Activated CD4-positive, alpha-beta memory T cell treated with anti-CD3 and anti-CD28 coated beads for 36 hours (primary cell): Measurements from ENCODE around the gene GOSR2. TPM values are rescaled to one million over a fixed set of nuclear protein-coding genes. Genes with fewer than 3 reads are reported as not detected.
"Not testable (repeated sequence)": the region's sequence is repeated elsewhere in the genome, so short reads cannot be mapped to it uniquely, and the experiment has no call there.

Experiments used
- CTCF ChIA-PET: fragments of 350-600 bp; sonication (Branson Sonifier 250); formaldehyde crosslinking; loops from one replicate; lab custom pipeline; 2021; ENCODE audit warnings: antibody characterized with exemption, inconsistent platforms; lab: Charles Lee
- POLR2A ChIA-PET: fragments of 350-600 bp; sonication (Branson Sonifier 250); formaldehyde crosslinking; loops from one replicate; lab custom pipeline; 2021; ENCODE audit warnings: antibody characterized with exemption; lab: Charles Lee
- DNase-seq: peaks from one replicate; pipeline ENCODE4 v3.0.0-alpha.2; 2020
- H3K27ac Mint-ChIP-seq: one replicate; pipeline ENCODE4 v1.8.0; 2021; ENCODE audit warnings: mixed read lengths
- H3K27me3 Mint-ChIP-seq: one replicate; pipeline ENCODE4 v1.8.0; 2021; ENCODE audit warnings: mixed read lengths
- H3K36me3 Mint-ChIP-seq: one replicate; pipeline ENCODE4 v1.8.0; 2021; ENCODE audit warnings: mixed read lengths
- H3K4me1 Mint-ChIP-seq: one replicate; pipeline ENCODE4 v1.8.0; 2021; ENCODE audit warnings: low read depth, mixed read lengths
- H3K4me3 Mint-ChIP-seq: one replicate; pipeline ENCODE4 v1.8.0; 2021; ENCODE audit warnings: mild to moderate bottlenecking, mixed read lengths
- H3K9me3 Mint-ChIP-seq: one replicate; pipeline ENCODE4 v1.8.0; 2021; ENCODE audit warnings: mixed read lengths
- intact Hi-C: fragments of 100-400 bp; cut with micrococcal nuclease; formaldehyde crosslinking; loops from one replicate; pipeline ENCODE4 v1.15.1; 2023
- total RNA-seq, 2 experiments: library from RNA; stranded (reverse); gene quantifications; one replicate each; pipeline ENCODE4 v1.2.3, GENCODE V29; 2021

The GOSR2 gene
- total RNA-seq, 2 experiments from 2014 or later, result 40.1 to 40.8 TPM

DNA sequence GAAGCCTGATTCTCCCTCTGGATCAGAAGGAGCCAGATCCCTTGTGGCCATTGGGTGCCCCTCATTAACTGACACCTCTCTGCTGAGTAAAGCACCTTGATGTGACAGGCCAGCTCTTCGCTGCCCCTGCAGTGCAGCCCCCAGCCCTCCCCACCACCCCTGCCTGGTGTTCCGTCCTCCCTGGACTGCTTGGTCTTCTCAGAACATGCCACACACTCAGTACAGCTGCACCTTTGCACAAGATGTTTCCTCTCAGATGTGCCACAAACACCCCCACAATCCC, 20.2 kb downstream of the GOSR2 start:
- H3K4me1 Mint-ChIP-seq, result peaks cover 14% of the 10 kb centered on the region
- H3K9me3 Mint-ChIP-seq, result no peaks in the 10 kb centered on the region
- H3K4me3 Mint-ChIP-seq, result no peak overlapping the region
- H3K36me3 Mint-ChIP-seq, result peaks cover 15% of the 10 kb centered on the region
- no peak for DNase-seq
- ChIA-PET CTCF (interaction anchor here (0.9 to 2.4 kb wide), 12 partner anchors 9 to 1171 kb away, joined by 3 to 17 read pairs (median 4); partner anchors contain the start of gene RPRML), POLR2A (interaction anchor here (1.2 kb wide), 1 partner anchor 16 kb away, joined by 3 read pairs; no protein-coding TSS in a partner anchor)
- H3K27ac Mint-ChIP-seq, result no peak overlapping the region
- H3K27me3 Mint-ChIP-seq, result no peaks in the 10 kb centered on the region
- intact Hi-C loops, result loop anchor here (2.0 kb wide), 1 partner anchor 372 kb away; no protein-coding TSS in a partner anchor

- CTCF ChIA-PET, result no interaction called here
- peak; percentile 15 for DNase-seq
- peaks cover 14% of the 10 kb centered on the region for H3K4me1 Mint-ChIP-seq
- intact Hi-C loops, result loop anchor here (2.0 kb wide), 1 partner anchor 371 kb away; no protein-coding TSS in a partner anchor
- H3K9me3 Mint-ChIP-seq, result no peaks in the 10 kb centered on the region
- H3K4me3 Mint-ChIP-seq, result no peak overlapping the region
- H3K36me3 Mint-ChIP-seq, result peaks cover 11% of the 10 kb centered on the region
- peak overlapping the region; percentile 49 for H3K27ac Mint-ChIP-seq
- POLR2A ChIA-PET, result interaction anchor here (0.6 to 1.2 kb wide), 2 partner anchors 16 to 115 kb away, joined by 3 to 4 read pairs; no protein-coding TSS in a partner anchor
- H3K27me3 Mint-ChIP-seq, result no peaks in the 10 kb centered on the region
These were observed 20.8 kb downstream of the GOSR2 start for GRCh38 chr17:46943501-46944393.

- DNase-seq, result no peak
- peaks cover 5% of the 10 kb centered on the region for H3K36me3 Mint-ChIP-seq
- no peaks in the 10 kb centered on the region for H3K9me3 Mint-ChIP-seq
- POLR2A ChIA-PET, result no interaction called here
- intact Hi-C loops, result no loop called here
- no peak overlapping the region for H3K4me3 Mint-ChIP-seq
- H3K27ac Mint-ChIP-seq, result no peak overlapping the region
- CTCF ChIA-PET, result no interaction called here
- H3K27me3 Mint-ChIP-seq, result no peaks in the 10 kb centered on the region
- peaks cover 14% of the 10 kb centered on the region for H3K4me1 Mint-ChIP-seq
These were observed 22.0 kb downstream of the GOSR2 start for GRCh38 chr17:46944931-46945330.

DNA sequence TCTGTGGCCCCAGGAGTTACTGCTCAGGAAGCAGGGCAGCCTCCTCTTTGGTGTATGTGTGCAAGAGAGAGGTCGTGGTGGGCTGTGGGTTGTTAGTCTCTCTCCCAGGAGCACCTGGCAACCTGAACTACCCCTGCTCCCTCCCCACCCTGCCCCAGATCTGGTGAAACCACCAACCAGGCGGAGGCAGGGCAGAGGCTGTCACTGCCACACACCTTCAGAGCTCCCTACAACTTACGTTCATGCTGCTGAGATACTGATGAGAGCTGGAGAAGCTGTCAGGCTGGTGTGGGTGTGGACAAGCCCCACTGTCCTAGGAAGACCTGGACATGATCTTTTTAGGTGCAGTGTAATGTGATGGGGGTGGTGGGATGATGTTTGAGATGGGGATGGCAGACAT, 24.3 kb downstream of the GOSR2 start:
- Mint-ChIP-seq H3K27ac (no peak overlapping the region), H3K36me3 (no peaks in the 10 kb centered on the region), H3K9me3 (no peaks in the 10 kb centered on the region), H3K27me3 (no peaks in the 10 kb centered on the region), H3K4me3 (no peak overlapping the region), H3K4me1 (peaks cover 14% of the 10 kb centered on the region)
- POLR2A ChIA-PET, result no interaction called here
- no peak for DNase-seq
- CTCF ChIA-PET, result no interaction called here
- intact Hi-C loops, result no loop called here

DNA sequence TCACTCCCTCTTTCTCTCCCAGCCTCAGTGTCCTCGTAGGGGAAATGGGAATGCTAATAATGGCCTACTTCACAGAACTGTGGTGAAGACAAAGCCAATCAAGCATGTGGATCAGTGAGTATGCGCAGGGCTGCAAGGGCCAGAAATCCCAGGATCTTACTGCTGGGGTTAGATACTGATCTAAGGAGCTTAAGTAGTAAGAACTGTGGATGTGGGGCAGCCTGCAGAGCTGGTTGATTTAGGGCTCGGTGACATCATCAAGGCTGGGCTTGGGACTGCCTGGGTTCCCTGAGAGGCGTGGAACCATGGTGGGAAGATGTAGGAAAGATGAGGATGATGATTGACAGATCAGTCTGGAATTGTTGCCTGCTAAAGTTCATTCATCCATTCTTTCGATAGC, 25.6 kb downstream of the GOSR2 start:
- H3K27ac Mint-ChIP-seq, result no peak overlapping the region
- no peak overlapping the region for H3K4me3 Mint-ChIP-seq
- intact Hi-C loops, result no loop called here
- peaks cover 4% of the 10 kb centered on the region for H3K4me1 Mint-ChIP-seq
- H3K27me3 Mint-ChIP-seq, result no peaks in the 10 kb centered on the region
- no peak for DNase-seq
- no peaks in the 10 kb centered on the region for H3K9me3 Mint-ChIP-seq
- ChIA-PET POLR2A (no interaction called here), CTCF (interaction anchor here (0.6 to 1.2 kb wide), 2 partner anchors 7 to 9 kb away, joined by 3 to 4 read pairs; no protein-coding TSS in a partner anchor)
- no peaks in the 10 kb centered on the region for H3K36me3 Mint-ChIP-seq

GRCh38 chr17:46949291-46950174, 26.6 kb downstream of the GOSR2 start:
- CTCF ChIA-PET, result interaction anchor here (1.2 kb wide), 1 partner anchor 8 kb away, joined by 4 read pairs; no protein-coding TSS in a partner anchor
- no peaks in the 10 kb centered on the region for H3K4me1 Mint-ChIP-seq
- no peak overlapping the region for H3K27ac Mint-ChIP-seq

DNA sequence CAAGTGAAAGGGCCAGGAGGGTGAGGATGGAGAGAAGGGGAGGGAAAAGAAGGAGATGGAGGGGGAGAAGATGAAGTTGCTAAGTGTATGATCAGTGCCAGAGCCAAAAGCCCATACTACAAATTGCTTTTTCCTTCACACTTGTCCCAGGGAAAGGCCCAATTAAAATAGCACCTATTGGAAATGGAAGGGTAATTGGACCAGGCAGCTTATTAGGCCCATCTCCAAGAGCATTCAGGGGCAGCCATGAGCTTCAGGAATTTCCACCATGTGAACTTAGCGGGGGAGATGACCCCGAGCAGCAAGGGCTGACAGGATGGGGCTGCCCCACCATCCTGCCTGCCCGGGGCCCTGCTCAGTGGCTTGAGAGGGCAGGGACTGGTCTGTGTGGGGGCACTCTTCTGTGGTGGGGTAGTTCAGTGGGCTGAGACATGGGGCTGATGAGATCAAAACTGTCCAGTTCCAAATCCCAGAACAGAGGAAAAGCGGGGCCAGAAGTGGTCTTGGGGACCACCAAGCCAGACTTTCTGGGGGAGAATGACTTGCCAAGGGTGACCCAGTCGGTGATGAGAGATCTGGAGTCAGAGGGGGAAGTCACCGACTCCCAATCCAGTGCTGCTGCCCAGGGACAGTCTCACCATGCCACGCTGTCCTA, 27.5 kb downstream of the GOSR2 start:
- ChIA-PET POLR2A (no interaction called here), CTCF (interaction anchor here (1.3 to 2.6 kb wide), 2 partner anchors 8 to 10 kb away, joined by 4 to 17 read pairs; no protein-coding TSS in a partner anchor)
- no peaks in the 10 kb centered on the region for H3K9me3 Mint-ChIP-seq
- H3K27ac Mint-ChIP-seq, result no peak overlapping the region
- H3K36me3 Mint-ChIP-seq, result peaks cover 2% of the 10 kb centered on the region
- intact Hi-C loops, result no loop called here
- no peaks in the 10 kb centered on the region for H3K4me1 Mint-ChIP-seq
- no peaks in the 10 kb centered on the region for H3K27me3 Mint-ChIP-seq
- DNase-seq, result no peak
- H3K4me3 Mint-ChIP-seq, result no peak overlapping the region

More at GRCh38 chr17:46949291-46950174, 26.6 kb downstream of the GOSR2 start:
- POLR2A ChIA-PET, result no interaction called here
- no peak for DNase-seq
- Mint-ChIP-seq H3K4me3 (no peak overlapping the region), H3K36me3 (no peaks in the 10 kb centered on the region), H3K9me3 (no peaks in the 10 kb centered on the region), H3K27me3 (no peaks in the 10 kb centered on the region)
- intact Hi-C loops, result no loop called here

GRCh38 chr17:46950997-46951621, 28.1 kb downstream of the GOSR2 start:
- no peak overlapping the region for H3K4me3 Mint-ChIP-seq
- H3K27me3 Mint-ChIP-seq, result no peaks in the 10 kb centered on the region
- POLR2A ChIA-PET, result no interaction called here
- no peak overlapping the region for H3K27ac Mint-ChIP-seq
- intact Hi-C loops, result no loop called here
- H3K36me3 Mint-ChIP-seq, result peaks cover 7% of the 10 kb centered on the region
- CTCF ChIA-PET, result interaction anchor here (1.3 to 2.6 kb wide), 2 partner anchors 9 to 10 kb away, joined by 4 to 17 read pairs; no protein-coding TSS in a partner anchor
- no peaks in the 10 kb centered on the region for H3K4me1 Mint-ChIP-seq
- DNase-seq, result no peak
- H3K9me3 Mint-ChIP-seq, result no peaks in the 10 kb centered on the region

DNA sequence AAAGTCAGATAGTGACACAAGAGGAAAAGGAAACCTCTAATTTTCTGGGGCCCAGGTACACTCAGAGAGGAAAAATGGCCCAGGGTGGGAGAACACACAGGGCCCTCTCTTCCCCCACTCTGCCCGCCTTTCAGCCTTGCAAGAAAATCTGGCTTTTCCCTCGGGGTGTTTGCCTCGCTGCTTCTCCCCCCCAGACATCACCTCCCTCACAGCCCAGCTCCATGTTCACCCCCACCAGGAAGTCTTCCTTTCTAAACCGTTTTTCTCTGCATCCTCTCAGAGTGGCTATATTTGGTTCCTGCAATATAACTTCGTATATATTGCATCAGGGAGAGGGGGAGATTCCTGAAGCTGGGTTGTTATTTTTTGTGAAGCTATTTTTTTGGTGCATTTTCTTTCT, 28.7 kb downstream of the GOSR2 start:
- Mint-ChIP-seq H3K9me3 (no peaks in the 10 kb centered on the region), H3K4me3 (no peak overlapping the region), H3K4me1 (no peaks in the 10 kb centered on the region), H3K27ac (no peak overlapping the region), H3K36me3 (peaks cover 7% of the 10 kb centered on the region), H3K27me3 (no peaks in the 10 kb centered on the region)
- intact Hi-C loops, result no loop called here
- DNase-seq, result no peak
- CTCF ChIA-PET, result interaction anchor here (1.3 to 2.6 kb wide), 2 partner anchors 9 to 11 kb away, joined by 4 to 17 read pairs; no protein-coding TSS in a partner anchor
- POLR2A ChIA-PET, result no interaction called here

- Mint-ChIP-seq H3K27me3 (no peaks in the 10 kb centered on the region), H3K27ac (no peak overlapping the region), H3K36me3 (peaks cover 7% of the 10 kb centered on the region), H3K9me3 (no peaks in the 10 kb centered on the region), H3K4me1 (no peaks in the 10 kb centered on the region), H3K4me3 (no peak overlapping the region)
- intact Hi-C loops, result no loop called here
- no peak for DNase-seq
- ChIA-PET CTCF (interaction anchor here (1.3 to 2.6 kb wide), 2 partner anchors 10 to 11 kb away, joined by 4 to 17 read pairs; no protein-coding TSS in a partner anchor), POLR2A (no interaction called here)
These were observed 29.2 kb downstream of the GOSR2 start for GRCh38 chr17:46952115-46952514.

DNA sequence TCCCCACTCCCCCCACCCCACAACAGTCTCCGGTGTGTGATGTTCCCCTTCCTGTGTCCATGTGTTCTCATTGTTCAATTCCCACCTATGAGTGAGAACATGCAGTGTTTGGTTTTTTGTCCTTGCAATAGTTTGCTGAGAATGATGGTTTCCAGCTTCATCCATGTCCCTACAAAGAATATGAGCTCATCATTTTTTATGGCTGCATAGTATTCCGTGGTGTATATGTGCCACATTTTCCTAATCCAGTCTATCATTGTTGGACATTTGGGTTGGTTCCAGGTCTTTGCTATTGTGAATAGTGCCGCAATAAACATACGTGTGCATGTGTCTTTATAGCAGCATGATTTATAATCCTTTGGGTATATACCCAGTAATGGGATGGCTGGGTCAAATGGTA, 30.2 kb downstream of the GOSR2 start:
- H3K27ac Mint-ChIP-seq, H3K9me3 Mint-ChIP-seq, H3K27me3 Mint-ChIP-seq, H3K4me1 Mint-ChIP-seq, CTCF ChIA-PET, POLR2A ChIA-PET, H3K36me3 Mint-ChIP-seq, intact Hi-C loops, H3K4me3 Mint-ChIP-seq, DNase-seq: not testable (repeated sequence)
